HEK293 (cell line): ENCODE data around the gene ZCCHC24.

ENCODE experiments used
- WT1 ChIP-seq: fragments of 450-650 bp; formaldehyde crosslinking; IDR thresholded peaks from 2 replicates; pipeline ENCODE4 v1.5.1; 2016; ENCODE audit warnings: missing biosample characterization, missing genetic modification characterization
- ZFP3 ChIP-seq: fragments of 450-650 bp; formaldehyde crosslinking; IDR thresholded peaks from 2 replicates; pipeline ENCODE4 v1.5.1; 2016; ENCODE audit warnings: low read depth, missing biosample characterization, missing genetic modification characterization

GRCh38 chr10:79335470-79336235 lies 109.8 kb downstream of the ZCCHC24 start:
- no peak for TF ChIP-seq ZFP3 (tag by site-specific recombination)
- no peak for TF ChIP-seq WT1 (tag by site-specific recombination)
